Calu3 (cell line): ENCODE measurements around the gene RANBP17. TPM values are rescaled to one million over a fixed set of nuclear protein-coding genes. Genes with fewer than 3 reads are reported as not detected.

Experiments used
- BruUV-seq: library from RNA; stranded (reverse); fragments of 400-500 nt; replicated peaks from 2 replicates; lab custom pipeline; 2021; lab: Mats Ljungman, UMichigan
- CTCF ChIA-PET: fragments of 300-600 bp; sonication (Branson Sonifier 250); formaldehyde crosslinking; loops from one replicate; lab custom pipeline; 2022; ENCODE audit warnings: antibody characterized with exemption; lab: Charles Lee
- DNase-seq: peaks from one replicate; pipeline ENCODE4 v3.0.0; 2022
- H3K27ac Mint-ChIP-seq: one replicate; pipeline ENCODE4 v1.8.0; 2022; ENCODE audit warnings: mixed read lengths; ENCODE audit not compliant: unreplicated experiment
- H3K27me3 Mint-ChIP-seq: one replicate; pipeline ENCODE4 v1.8.0; 2022; ENCODE audit warnings: mixed read lengths; ENCODE audit not compliant: unreplicated experiment
- H3K36me3 Mint-ChIP-seq: one replicate; pipeline ENCODE4 v1.8.0; 2022; ENCODE audit warnings: mild to moderate bottlenecking, moderate library complexity, mixed read lengths; ENCODE audit not compliant: insufficient read depth, unreplicated experiment
- H3K4me1 Mint-ChIP-seq: one replicate; pipeline ENCODE4 v1.8.0; 2022; ENCODE audit warnings: mild to moderate bottlenecking, low read depth, mixed read lengths; ENCODE audit not compliant: unreplicated experiment
- H3K4me3 Mint-ChIP-seq: one replicate; pipeline ENCODE4 v1.8.0; 2022; ENCODE audit warnings: mild to moderate bottlenecking, low read depth, moderate library complexity, mixed read lengths; ENCODE audit not compliant: unreplicated experiment
- H3K9me3 Mint-ChIP-seq: one replicate; pipeline ENCODE4 v1.8.0; 2022; ENCODE audit warnings: low read depth, mixed read lengths; ENCODE audit not compliant: unreplicated experiment
- intact Hi-C: fragments of 100-400 bp; cut with micrococcal nuclease; formaldehyde crosslinking; loops from one replicate; pipeline ENCODE4 v1.10.0; 2022; ENCODE audit not compliant: unreplicated experiment
- total RNA-seq: library from RNA; stranded (reverse); gene quantifications from 2 replicates; pipeline ENCODE4 v1.2.3, GENCODE V29; 2022
- TF ChIP-seq, protein P1 (sequence below): fragments of 200-600 bp; IDR thresholded peaks from one replicate; pipeline ENCODE4 v1.8.0; 2022; ENCODE audit warnings: antibody characterized with exemption; ENCODE audit not compliant: unreplicated experiment

The RANBP17 gene
- total RNA-seq, 1 experiment from 2014 or later: 117 TPM

DNA sequence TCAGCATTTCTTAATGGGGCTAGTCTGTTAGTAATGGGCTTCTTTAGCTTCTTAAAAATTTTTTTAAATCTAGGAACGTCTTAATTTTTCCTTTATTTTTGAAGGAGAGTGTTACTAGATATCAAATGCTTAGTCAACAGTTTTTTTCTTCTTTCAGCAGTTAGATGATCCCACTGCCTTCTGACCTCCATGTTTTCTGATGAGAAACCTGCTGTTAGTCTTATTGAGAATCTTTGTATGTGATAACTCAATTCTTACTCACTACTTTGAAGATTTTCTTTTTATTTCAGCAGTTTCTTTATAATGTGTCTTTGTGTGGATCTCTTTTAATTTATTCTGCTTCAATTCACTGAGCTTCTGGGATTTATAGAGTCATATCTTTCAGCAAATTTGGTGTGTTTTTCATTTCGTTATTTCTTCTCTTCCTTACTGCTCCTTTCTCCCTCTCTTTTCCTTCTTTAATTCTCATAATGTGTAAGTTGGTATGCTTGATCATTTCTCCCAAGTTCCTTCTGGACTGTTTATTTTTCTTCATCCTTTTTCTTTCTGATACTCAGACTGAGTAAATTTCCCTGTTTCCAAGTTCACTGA, 205.8 kb downstream of the RANBP17 start:
- Mint-ChIP-seq H3K4me3 (no peak overlapping the region), H3K4me1 (no peaks in the 10 kb centered on the region), H3K27me3 (no peaks in the 10 kb centered on the region), H3K9me3 (peaks cover 14% of the 10 kb centered on the region), H3K27ac (no peak overlapping the region), H3K36me3 (no peaks in the 10 kb centered on the region)
- intact Hi-C loops: no loop called here
- CTCF ChIA-PET: no interaction called here
- BruUV-seq: no TSS peak
- DNase-seq: no peak
- TF ChIP-seq, protein P1, sequence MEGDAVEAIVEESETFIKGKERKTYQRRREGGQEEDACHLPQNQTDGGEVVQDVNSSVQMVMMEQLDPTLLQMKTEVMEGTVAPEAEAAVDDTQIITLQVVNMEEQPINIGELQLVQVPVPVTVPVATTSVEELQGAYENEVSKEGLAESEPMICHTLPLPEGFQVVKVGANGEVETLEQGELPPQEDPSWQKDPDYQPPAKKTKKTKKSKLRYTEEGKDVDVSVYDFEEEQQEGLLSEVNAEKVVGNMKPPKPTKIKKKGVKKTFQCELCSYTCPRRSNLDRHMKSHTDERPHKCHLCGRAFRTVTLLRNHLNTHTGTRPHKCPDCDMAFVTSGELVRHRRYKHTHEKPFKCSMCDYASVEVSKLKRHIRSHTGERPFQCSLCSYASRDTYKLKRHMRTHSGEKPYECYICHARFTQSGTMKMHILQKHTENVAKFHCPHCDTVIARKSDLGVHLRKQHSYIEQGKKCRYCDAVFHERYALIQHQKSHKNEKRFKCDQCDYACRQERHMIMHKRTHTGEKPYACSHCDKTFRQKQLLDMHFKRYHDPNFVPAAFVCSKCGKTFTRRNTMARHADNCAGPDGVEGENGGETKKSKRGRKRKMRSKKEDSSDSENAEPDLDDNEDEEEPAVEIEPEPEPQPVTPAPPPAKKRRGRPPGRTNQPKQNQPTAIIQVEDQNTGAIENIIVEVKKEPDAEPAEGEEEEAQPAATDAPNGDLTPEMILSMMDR: no peak

DNA sequence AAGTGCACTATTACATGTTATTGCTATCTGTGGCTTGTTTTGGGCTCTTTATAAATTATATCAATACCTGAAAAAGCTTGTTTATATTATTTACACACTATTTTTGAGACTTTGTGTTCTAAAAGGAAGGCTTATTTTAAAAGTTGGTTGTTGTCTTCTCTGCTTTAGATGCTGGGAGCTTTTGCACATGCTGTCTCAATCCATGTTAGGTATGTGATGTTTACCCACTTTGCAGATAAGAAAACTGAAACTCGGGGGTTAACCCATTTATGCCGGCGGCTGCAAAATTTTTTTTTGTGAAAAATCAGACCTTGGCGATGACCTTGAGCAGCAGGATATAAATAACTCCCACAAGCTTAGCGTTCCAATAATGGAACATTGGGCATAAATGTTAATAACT, 212.9 kb downstream of the RANBP17 start:
- no peaks in the 10 kb centered on the region for H3K36me3 Mint-ChIP-seq

DNA sequence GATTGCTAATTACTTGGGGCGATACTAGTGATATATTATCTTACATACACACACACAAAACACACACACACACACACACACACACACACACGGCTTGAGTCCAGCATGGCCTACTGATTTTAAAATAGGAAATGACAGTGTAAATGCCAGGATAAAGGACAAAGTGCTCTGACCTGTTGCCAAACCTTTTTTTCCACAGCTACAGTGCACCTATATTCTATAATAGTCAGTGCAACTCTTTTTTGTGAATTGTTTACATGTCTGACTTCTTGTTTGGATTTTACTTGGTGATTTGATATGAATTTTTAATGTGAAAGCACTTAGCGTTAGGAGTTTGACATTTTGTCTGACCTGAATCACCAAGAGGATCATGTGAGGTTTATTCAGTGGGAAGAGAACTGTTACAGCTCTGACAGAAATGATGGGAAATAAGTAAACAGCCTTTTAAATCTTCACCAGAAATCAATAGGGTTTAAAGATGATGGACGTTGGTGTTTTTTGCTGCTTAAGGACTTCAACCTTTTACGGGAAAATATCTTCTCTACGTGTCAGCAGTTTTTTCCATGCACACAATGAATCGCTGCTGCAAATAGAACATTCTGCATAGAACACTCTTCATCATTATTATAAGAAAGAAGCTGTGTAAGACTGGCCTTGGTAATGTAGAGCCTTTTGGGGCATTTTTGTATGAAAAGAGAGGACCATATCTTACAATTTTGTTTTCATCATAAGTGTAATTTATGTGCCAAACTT, 218.5 kb downstream of the RANBP17 start:
- no peaks in the 10 kb centered on the region for H3K36me3 Mint-ChIP-seq
- CTCF ChIA-PET: no interaction called here
- TF ChIP-seq, protein P1: no peak
- no TSS peak for BruUV-seq
- intact Hi-C loops: no loop called here
- no peaks in the 10 kb centered on the region for H3K9me3 Mint-ChIP-seq
- H3K27ac Mint-ChIP-seq: no peak overlapping the region
- no peaks in the 10 kb centered on the region for H3K27me3 Mint-ChIP-seq
- no peaks in the 10 kb centered on the region for H3K4me1 Mint-ChIP-seq
- no peak overlapping the region for H3K4me3 Mint-ChIP-seq
- no peak for DNase-seq

More for the DNA sequence above, 212.9 kb downstream of the RANBP17 start:
- no peaks in the 10 kb centered on the region for H3K27me3 Mint-ChIP-seq
- DNase-seq: no peak
- intact Hi-C loops: no loop called here
- H3K9me3 Mint-ChIP-seq: no peaks in the 10 kb centered on the region
- no peak overlapping the region for H3K27ac Mint-ChIP-seq
- no TSS peak for BruUV-seq
- no peaks in the 10 kb centered on the region for H3K4me1 Mint-ChIP-seq
- H3K4me3 Mint-ChIP-seq: no peak overlapping the region
- CTCF ChIA-PET: no interaction called here
- TF ChIP-seq, protein P1: no peak

DNA sequence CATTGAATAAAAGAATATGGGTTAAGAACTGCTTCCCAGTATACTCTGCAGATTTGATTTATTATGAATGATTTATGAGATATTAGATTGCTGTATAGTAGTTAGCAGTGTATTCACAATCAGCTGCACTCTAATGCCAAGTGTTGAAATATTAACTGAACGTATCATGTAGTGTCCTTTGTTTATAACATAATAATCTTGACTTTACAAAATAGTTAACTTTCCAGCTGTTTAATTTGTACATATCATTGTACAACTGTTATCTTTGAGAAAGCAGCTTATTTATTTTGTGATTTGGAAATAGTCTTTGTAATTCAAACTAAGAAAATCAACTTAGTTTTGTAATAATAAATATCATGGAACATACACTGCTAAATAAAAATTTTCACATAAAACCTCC, 219.5 kb downstream of the RANBP17 start:
- no peak overlapping the region for H3K4me3 Mint-ChIP-seq
- no peaks in the 10 kb centered on the region for H3K4me1 Mint-ChIP-seq
- no TSS peak for BruUV-seq
- H3K9me3 Mint-ChIP-seq: no peaks in the 10 kb centered on the region
- intact Hi-C loops: no loop called here
- CTCF ChIA-PET: no interaction called here
- no peaks in the 10 kb centered on the region for H3K36me3 Mint-ChIP-seq
- H3K27me3 Mint-ChIP-seq: no peaks in the 10 kb centered on the region
- DNase-seq: no peak
- no peak overlapping the region for H3K27ac Mint-ChIP-seq
- TF ChIP-seq, protein P1: no peak
